K562 (cell line): ENCODE data around the gene SCFD2. TPM values are rescaled to one million over a fixed set of nuclear protein-coding genes. Genes with fewer than 3 reads are reported as not detected.

Experiments
- CBFA2T3 ChIP-seq: fragments of 450-650 bp; IDR thresholded peaks from 2 replicates; pipeline ENCODE4 v1.6.1; 2017
- CHD4 ChIP-seq: fragments of 200-600 bp; sonication (generic); IDR thresholded peaks from 3 replicates; pipeline ENCODE4 v1.6.1; 2012; ENCODE audit warnings: low read depth, mild to moderate bottlenecking, mixed read lengths, low read length, inconsistent platforms; ENCODE audit not compliant: insufficient read depth, insufficient replicate concordance, poor library complexity, severe bottlenecking
- ESRRA ChIP-seq: fragments of 450-650 bp; IDR thresholded peaks from 2 replicates; pipeline ENCODE4 v1.6.1; 2014; ENCODE audit warnings: low read depth, mild to moderate bottlenecking, moderate library complexity, borderline replicate concordance
- ETV6 ChIP-seq, 3 experiments: fragments of 150-350 bp in 1 of 3; sonication (generic) in 1 of 3; formaldehyde crosslinking in 1 of 3; IDR thresholded peaks; 2 replicates each; pipeline versions ENCODE4 v1.6.1 to v1.8.0; 2014 to 2022; ENCODE audit warnings: borderline replicate concordance in 2 of 3, low read depth in 2 of 3, antibody characterized with exemption in 1 of 3, low read length in 1 of 3, mild to moderate bottlenecking in 1 of 3, missing genetic modification reagents in 1 of 3
- FOXM1 ChIP-seq, 2 experiments: fragments of 450-650 bp in 1 of 2; sonication (generic) in 1 of 2; formaldehyde crosslinking in 1 of 2; IDR thresholded peaks; 2 replicates each; pipeline versions ENCODE4 v1.6.1 to v1.9.0; 2017 to 2022; ENCODE audit warnings: low read depth in 2 of 2, mild to moderate bottlenecking in 2 of 2, missing genetic modification reagents in 1 of 2, moderate library complexity in 1 of 2
- L3MBTL2 ChIP-seq: fragments of 450-650 bp; IDR thresholded peaks from 2 replicates; pipeline ENCODE4 v1.6.1; 2016; ENCODE audit warnings: mild to moderate bottlenecking, moderate library complexity
- MCM3 ChIP-seq: fragments of 450-650 bp; IDR thresholded peaks from 2 replicates; pipeline ENCODE4 v1.6.1; 2016
- RERE ChIP-seq: sonication (generic); formaldehyde crosslinking; IDR thresholded peaks from 2 replicates; pipeline ENCODE4 v1.8.0; 2023; ENCODE audit warnings: missing genetic modification reagents, mild to moderate bottlenecking, borderline replicate concordance
- ZNF23 ChIP-seq: fragments of 250-450 bp; sonication (Bioruptor Pico); IDR thresholded peaks from 2 replicates; pipeline ENCODE4 v1.4.0; 2020; ENCODE audit warnings: mild to moderate bottlenecking
- ZNF561 ChIP-seq: fragments of 450-650 bp; formaldehyde crosslinking; conservative IDR thresholded peaks from 2 replicates; pipeline ENCODE4 v1.4.0; 2020; ENCODE audit warnings: mild to moderate bottlenecking, moderate library complexity
- polyA plus RNA-seq, 8 experiments: library from polyadenylated mRNA; depleted of rRNA in 4 of 8; stranded (reverse) in 5 of 8; unstranded in 3 of 8; fragments of >200 nt; fragmentation: Nextera tagmentation in 2 of 8; fragmentation: Illumina TruSeq in 1 of 8; extraction: Ambion mirVana in 2 of 8; extraction: Trizol in 1 of 8; gene quantifications; 2 replicates each; pipeline versions ENCODE4 v1.2.1 to v1.2.3, GENCODE V29; 2011 to 2014; ENCODE audit warnings: inconsistent platforms in 1 of 8, missing spikeins in 1 of 8
- total RNA-seq, 7 experiments: library from RNA; depleted of rRNA in 6 of 7; stranded (reverse); fragments of >200 nt in 6 of 7; fragmentation: Illumina TruSeq in 2 of 7; extraction: Trizol in 2 of 7; gene quantifications; 2 replicates each; pipeline versions ENCODE4 v1.2.1 to v1.2.3, GENCODE V29; 2011 to 2021; ENCODE audit warnings: low replicate concordance in 1 of 7

The SCFD2 gene
- total and polyA plus RNA-seq, 9 of the 15 experiments (the other 6 are each of a cell fraction or from before 2014, with no cell fraction given) = 5.7 to 30.3 (median 22.8) TPM

GRCh38 chr4:53136954-53137353 is 228.9 kb downstream of the SCFD2 start (continued):
- TF ChIP-seq FOXM1 (IDR thresholded peaks at IDR 0.05; ENCODE audit: low read depth) = no peak
- no peak for TF ChIP-seq FOXM1 (CRISPR knock-in tag; IDR thresholded peaks at IDR 0.05; ENCODE audit: low read depth)
- no peak for TF ChIP-seq CBFA2T3
- TF ChIP-seq ZNF561 (CRISPR knock-in tag) = no peak
- no peak for TF ChIP-seq ZNF23 (CRISPR knock-in tag)
- TF ChIP-seq CHD4 = no peak
- TF ChIP-seq MCM3 = no peak
- no peak for TF ChIP-seq RERE (CRISPR knock-in tag)
- TF ChIP-seq ETV6 (IDR thresholded peaks at IDR 0.05; ENCODE audit: borderline replicate concordance in 1 of 2, low read depth in 2 of 2, low read length in 1 of 2) = no peak
- TF ChIP-seq ETV6 (CRISPR knock-in tag; IDR thresholded peaks at IDR 0.05; ENCODE audit: borderline replicate concordance) = no peak
- no peak for TF ChIP-seq ESRRA
- no peak for TF ChIP-seq L3MBTL2
